HFFc6 (cell line): ENCODE results near the gene SRGAP1. TPM values are rescaled to one million over a fixed set of nuclear protein-coding genes. Genes with fewer than 3 reads are reported as not detected.

ENCODE experiments used
- DNase-seq: peaks from one replicate; pipeline ENCODE4 v3.0.0-alpha.2; 2018
- H3K27ac Mint-ChIP-seq: 2 replicates; pipeline ENCODE4 v1.8.0; 2020; ENCODE audit warnings: mild to moderate bottlenecking, mixed read lengths
- H3K27me3 Mint-ChIP-seq: 2 replicates; pipeline ENCODE4 v1.8.0; 2021; ENCODE audit warnings: mild to moderate bottlenecking, moderate library complexity, mixed read lengths; ENCODE audit not compliant: insufficient read depth
- H3K36me3 Mint-ChIP-seq: 2 replicates; pipeline ENCODE4 v1.8.0; 2021; ENCODE audit warnings: low read depth, mixed read lengths
- H3K4me1 Mint-ChIP-seq: 2 replicates; pipeline ENCODE4 v1.8.0; 2020; ENCODE audit warnings: low read depth, mixed read lengths
- H3K4me3 Mint-ChIP-seq: 2 replicates; pipeline ENCODE4 v1.8.0; 2020; ENCODE audit warnings: mild to moderate bottlenecking, moderate library complexity, mixed read lengths
- H3K9me3 Mint-ChIP-seq: 2 replicates; pipeline ENCODE4 v1.8.0; 2020; ENCODE audit warnings: mild to moderate bottlenecking, mixed read lengths
- CTCF ChIP-seq: fragments of 200-600 bp; sonication (generic); IDR thresholded peaks from 2 replicates; pipeline ENCODE4 v1.5.0; 2021; ENCODE audit warnings: antibody characterized with exemption, mild to moderate bottlenecking
- total RNA-seq, 6 experiments: library from RNA; stranded (reverse); fragmentation: NEBNext Ultra II Directional; extraction: Animal tissue kit (Norgen Biotek cat#: 25700); gene quantifications; 2 replicates in 1 of 6; 3 replicates in 5 of 6; pipeline ENCODE4 v1.2.3, GENCODE V29; 2021

Gene SRGAP1
- total RNA-seq, 6 experiments from 2014 or later: 35.7 to 45.8 (median 40.9) TPM

- Mint-ChIP-seq H3K27ac (no peak overlapping the region; the same call in 1 of the 2 replicates), H3K27me3 (no peaks in the 10 kb centered on the region; the same call in none of the 2 replicates), H3K4me1 (peaks cover 79% of the 10 kb centered on the region), H3K9me3 (no peaks in the 10 kb centered on the region), H3K36me3 (no peaks in the 10 kb centered on the region; the same call in 1 of the 2 replicates), H3K4me3 (no peak overlapping the region)
- no peak for TF ChIP-seq CTCF
- no peak for DNase-seq
Observed at GRCh38 chr12:63912651-63913050, 68.2 kb downstream of the SRGAP1 start.

DNA sequence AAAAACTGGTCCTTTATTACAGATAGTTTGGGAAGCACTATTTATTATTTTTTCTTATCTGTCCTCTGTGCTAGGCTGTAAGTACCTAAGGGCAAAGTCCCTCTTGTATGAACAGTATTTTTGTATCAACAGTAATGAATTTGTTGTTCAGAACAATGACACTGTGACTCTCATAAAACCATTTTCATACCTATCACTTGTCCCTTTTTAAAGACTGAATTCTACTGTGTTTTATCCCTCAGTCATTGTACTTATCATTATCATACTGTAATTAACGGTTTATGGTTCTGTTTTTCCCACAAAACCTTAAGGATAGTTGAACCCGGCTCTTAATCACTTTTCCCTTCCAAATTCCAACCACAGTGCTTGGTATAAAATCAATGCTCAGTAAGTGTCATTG, 69.4 kb downstream of the SRGAP1 start:
- peaks cover 87% of the 10 kb centered on the region for H3K4me1 Mint-ChIP-seq
- H3K27ac Mint-ChIP-seq: peak overlapping the region; percentile 97
- DNase-seq: no peak
- no peak overlapping the region for H3K4me3 Mint-ChIP-seq
- H3K36me3 Mint-ChIP-seq: no peaks in the 10 kb centered on the region; the same call in 1 of the 2 replicates
- H3K9me3 Mint-ChIP-seq: no peaks in the 10 kb centered on the region
- no peak for TF ChIP-seq CTCF
- no peaks in the 10 kb centered on the region; the same call in none of the 2 replicates for H3K27me3 Mint-ChIP-seq

GRCh38 chr12:63915105-63915800, 70.8 kb downstream of the SRGAP1 start:
- no peak for TF ChIP-seq CTCF
- H3K4me1 Mint-ChIP-seq: peaks cover 87% of the 10 kb centered on the region
- no peaks in the 10 kb centered on the region; the same call in none of the 2 replicates for H3K27me3 Mint-ChIP-seq
- DNase-seq: peak; percentile 70
- H3K27ac Mint-ChIP-seq: peak overlapping the region; percentile 97
- peaks cover under 1% of the 10 kb centered on the region; the same call in 1 of the 2 replicates for H3K9me3 Mint-ChIP-seq
- H3K4me3 Mint-ChIP-seq: peak overlapping the region; percentile 78
- H3K36me3 Mint-ChIP-seq: peaks cover 8% of the 10 kb centered on the region

DNA sequence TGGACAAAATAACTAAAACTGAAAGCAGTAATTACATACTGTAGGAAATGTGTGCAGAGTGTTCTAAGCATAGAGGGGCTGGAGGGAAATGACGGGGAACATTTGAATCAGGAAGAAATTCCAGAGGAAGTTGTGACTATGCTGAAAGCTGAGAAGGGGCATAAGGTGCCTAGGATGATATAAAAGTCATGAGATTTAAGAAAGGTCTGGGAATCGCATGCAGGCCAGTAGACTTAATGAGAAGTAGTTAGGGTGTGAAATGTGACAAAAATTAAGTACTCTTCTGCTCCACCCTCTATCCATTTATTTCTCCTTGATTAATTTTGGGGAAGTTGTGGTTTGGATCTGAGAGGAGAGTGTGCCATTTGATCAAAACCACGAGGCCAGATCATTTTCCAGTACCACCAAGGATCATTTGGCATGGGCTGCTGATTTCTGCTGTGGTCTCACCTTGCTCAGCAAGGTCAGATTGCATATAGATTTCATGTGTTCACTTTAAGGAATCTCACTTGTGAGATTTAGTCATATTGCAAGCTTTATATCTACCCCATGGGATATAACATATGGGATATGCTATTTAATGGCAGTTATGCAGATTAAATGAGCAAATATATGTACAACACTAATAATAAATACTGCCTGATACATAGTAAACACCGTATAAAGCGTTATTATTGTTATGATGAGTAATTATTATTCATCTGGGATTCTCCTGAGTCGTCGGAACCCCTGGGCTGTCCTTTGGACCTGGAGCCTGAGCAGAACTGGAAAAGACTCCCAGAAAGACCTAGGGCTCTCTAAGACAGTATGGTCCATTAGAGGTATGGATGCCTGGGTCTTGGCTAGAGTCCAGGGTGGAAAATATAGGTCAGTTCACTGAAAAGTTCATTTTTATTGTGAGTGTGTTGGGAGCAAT, 72.3 kb downstream of the SRGAP1 start:
- H3K27me3 Mint-ChIP-seq: peaks cover 2% of the 10 kb centered on the region
- peaks cover 90% of the 10 kb centered on the region for H3K4me1 Mint-ChIP-seq
- peak overlapping the region; percentile 97 for H3K27ac Mint-ChIP-seq
- H3K4me3 Mint-ChIP-seq: peak overlapping the region; percentile 78
- peaks cover 23% of the 10 kb centered on the region for H3K36me3 Mint-ChIP-seq
- peak; percentile 18 for DNase-seq
- H3K9me3 Mint-ChIP-seq: peaks cover 3% of the 10 kb centered on the region
- TF ChIP-seq CTCF: no peak

GRCh38 chr12:63917477-63917862, 73.0 kb downstream of the SRGAP1 start:
- Mint-ChIP-seq H3K4me1 (peaks cover 96% of the 10 kb centered on the region), H3K36me3 (peaks cover 23% of the 10 kb centered on the region), H3K27me3 (peaks cover 2% of the 10 kb centered on the region), H3K27ac (peak overlapping the region; percentile 97), H3K9me3 (peaks cover 3% of the 10 kb centered on the region), H3K4me3 (peak overlapping the region; percentile 78)
- no peak for TF ChIP-seq CTCF
- DNase-seq: no peak
